ENCODE results near the gene ADIPOR2. TPM values are rescaled to one million over a fixed set of nuclear protein-coding genes. Genes with fewer than 3 reads are reported as not detected.

ADIPOR2 gene
- total and polyA plus RNA-seq, 2 donors (not counting 1 experiment from before 2014, with no cell fraction given), result 9.2 to 35.9 TPM

- Mint-ChIP-seq H3K4me1 (peaks cover 43% of the 10 kb centered on the region), H3K9me3 (ENCODE audit: insufficient read depth) (no peaks in the 10 kb centered on the region), H3K27me3 (no peaks in the 10 kb centered on the region), H3K4me3 (no peak overlapping the region), H3K27ac (no peak overlapping the region)
- H3K36me3 ChIP-seq (replicated peaks in 1 of 2; ENCODE audit: control extremely low read depth in 1 of 2, control insufficient read depth in 1 of 2, extremely low read depth in 1 of 2, insufficient read depth in 2 of 2, low read length in 1 of 2), result peaks cover 1 to 4% of the 10 kb centered on the region in 2 experiments
- H3K4me3 ChIP-seq (ENCODE audit: control extremely low read depth in 1 of 5, extremely low read depth in 1 of 5, insufficient read depth in 1 of 5, low read depth in 2 of 5, low read length in 4 of 5), result no peak overlapping the region
- peaks cover 0 to 3% (median 0%) of the 10 kb centered on the region in 3 donors for H3K9me3 ChIP-seq (ENCODE audit: control extremely low read depth in 1 of 3, control insufficient read depth in 2 of 3, insufficient read depth in 1 of 3, low read length in 2 of 3)
- DNase-seq, result no peak
- H3K79me2 ChIP-seq (ENCODE audit: control insufficient read depth, insufficient read depth, low read length), result peaks cover 90% of the 10 kb centered on the region
- ATAC-seq (ENCODE audit: low read depth), result no peak
- peaks cover 6 to 7% of the 10 kb centered on the region in 2 donors for H3K4me1 ChIP-seq (ENCODE audit: control insufficient read depth in 2 of 2, insufficient read depth in 2 of 2, low read length in 2 of 2)
- H3K27me3 ChIP-seq (replicated peaks in 1 of 4; ENCODE audit: control extremely low read depth in 1 of 4, control insufficient read depth in 3 of 4, insufficient read depth in 4 of 4, low read length in 3 of 4), result no peaks in the 10 kb centered on the region
- intact Hi-C loops (cut with micrococcal nuclease), result no loop called here
- POLR2A ChIA-PET, result no interaction called here
- H3K4me2 ChIP-seq (replicated peaks; ENCODE audit: low read depth, low read length, poor library complexity, severe bottlenecking), result no peak overlapping the region
- peaks cover 49% of the 10 kb centered on the region for H4K20me1 ChIP-seq (ENCODE audit: control insufficient read depth, insufficient read depth, low read length, poor library complexity, severe bottlenecking)
- no peak overlapping the region for H2AFZ ChIP-seq (ENCODE audit: insufficient read depth, low read depth, low read length, poor library complexity, severe bottlenecking)
- TF ChIP-seq, protein P1, sequence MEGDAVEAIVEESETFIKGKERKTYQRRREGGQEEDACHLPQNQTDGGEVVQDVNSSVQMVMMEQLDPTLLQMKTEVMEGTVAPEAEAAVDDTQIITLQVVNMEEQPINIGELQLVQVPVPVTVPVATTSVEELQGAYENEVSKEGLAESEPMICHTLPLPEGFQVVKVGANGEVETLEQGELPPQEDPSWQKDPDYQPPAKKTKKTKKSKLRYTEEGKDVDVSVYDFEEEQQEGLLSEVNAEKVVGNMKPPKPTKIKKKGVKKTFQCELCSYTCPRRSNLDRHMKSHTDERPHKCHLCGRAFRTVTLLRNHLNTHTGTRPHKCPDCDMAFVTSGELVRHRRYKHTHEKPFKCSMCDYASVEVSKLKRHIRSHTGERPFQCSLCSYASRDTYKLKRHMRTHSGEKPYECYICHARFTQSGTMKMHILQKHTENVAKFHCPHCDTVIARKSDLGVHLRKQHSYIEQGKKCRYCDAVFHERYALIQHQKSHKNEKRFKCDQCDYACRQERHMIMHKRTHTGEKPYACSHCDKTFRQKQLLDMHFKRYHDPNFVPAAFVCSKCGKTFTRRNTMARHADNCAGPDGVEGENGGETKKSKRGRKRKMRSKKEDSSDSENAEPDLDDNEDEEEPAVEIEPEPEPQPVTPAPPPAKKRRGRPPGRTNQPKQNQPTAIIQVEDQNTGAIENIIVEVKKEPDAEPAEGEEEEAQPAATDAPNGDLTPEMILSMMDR (IDR thresholded peaks at IDR 0.05), result no peak
- TF ChIP-seq EZH2 (IDR thresholded peaks at IDR 0.05; ENCODE audit: borderline replicate concordance, insufficient read depth, low read depth, low read length, poor library complexity, severe bottlenecking), result no peak
- CTCF ChIA-PET, result no interaction called here
- H3K27ac ChIP-seq (ENCODE audit: low read length in 2 of 2), result no peak overlapping the region
- H3K9ac ChIP-seq (ENCODE audit: low read length), result no peak overlapping the region
- no CpG with 5 or more reads among the region's 2 CpGs for WGBS (ENCODE audit: insufficient coverage)
These were observed 11.8 kb downstream of the ADIPOR2 start for GRCh38 chr12:1702713-1703112.

- H3K27me3 ChIP-seq (replicated peaks in 1 of 4; ENCODE audit: control extremely low read depth in 1 of 4, control insufficient read depth in 3 of 4, insufficient read depth in 4 of 4, low read length in 3 of 4), result no peaks in the 10 kb centered on the region
- H3K9me3 ChIP-seq (ENCODE audit: control extremely low read depth in 1 of 3, control insufficient read depth in 2 of 3, insufficient read depth in 1 of 3, low read length in 2 of 3), result peaks cover 0 to 3% (median 0%) of the 10 kb centered on the region in 3 donors
- no peak overlapping the region for H3K27ac ChIP-seq (ENCODE audit: low read length in 2 of 2)
- TF ChIP-seq EZH2 (IDR thresholded peaks at IDR 0.05; ENCODE audit: borderline replicate concordance, insufficient read depth, low read depth, low read length, poor library complexity, severe bottlenecking), result no peak
- TF ChIP-seq, protein P1 (IDR thresholded peaks at IDR 0.05), result no peak
- DNase-seq, result no peak
- H3K4me1 Mint-ChIP-seq, result peaks cover 36% of the 10 kb centered on the region
- H3K4me3 ChIP-seq (ENCODE audit: control extremely low read depth in 1 of 5, extremely low read depth in 1 of 5, insufficient read depth in 1 of 5, low read depth in 2 of 5, low read length in 4 of 5), result no peak overlapping the region
- H3K9me3 Mint-ChIP-seq (ENCODE audit: insufficient read depth), result no peaks in the 10 kb centered on the region
- intact Hi-C loops (cut with micrococcal nuclease), result no loop called here
- no peak overlapping the region for H3K4me3 Mint-ChIP-seq
- H3K36me3 ChIP-seq (replicated peaks in 1 of 2; ENCODE audit: control extremely low read depth in 1 of 2, control insufficient read depth in 1 of 2, extremely low read depth in 1 of 2, insufficient read depth in 2 of 2, low read length in 1 of 2), result peaks cover 0 to 1% of the 10 kb centered on the region in 2 experiments
- H2AFZ ChIP-seq (ENCODE audit: insufficient read depth, low read depth, low read length, poor library complexity, severe bottlenecking), result no peak overlapping the region
- peaks cover 6 to 7% of the 10 kb centered on the region in 2 donors for H3K4me1 ChIP-seq (ENCODE audit: control insufficient read depth in 2 of 2, insufficient read depth in 2 of 2, low read length in 2 of 2)
- H3K9ac ChIP-seq (ENCODE audit: low read length), result no peak overlapping the region
- no peak overlapping the region for H3K27ac Mint-ChIP-seq
- H4K20me1 ChIP-seq (ENCODE audit: control insufficient read depth, insufficient read depth, low read length, poor library complexity, severe bottlenecking), result peaks cover 39% of the 10 kb centered on the region
- H3K4me2 ChIP-seq (replicated peaks; ENCODE audit: low read depth, low read length, poor library complexity, severe bottlenecking), result no peak overlapping the region
- CTCF ChIA-PET, result no interaction called here
- no peaks in the 10 kb centered on the region for H3K27me3 Mint-ChIP-seq
- H3K79me2 ChIP-seq (ENCODE audit: control insufficient read depth, insufficient read depth, low read length), result peaks cover 90% of the 10 kb centered on the region
- no CpG with 5 or more reads among the region's 3 CpGs for WGBS (ENCODE audit: insufficient coverage)
- POLR2A ChIA-PET, result no interaction called here
- no peak for ATAC-seq (ENCODE audit: low read depth)
These were observed 13.2 kb downstream of the ADIPOR2 start for GRCh38 chr12:1703771-1704722.

All from B cell (primary cell).